IPS DF 4.7 (cell line): ENCODE measurements around the gene ZNF615.
"Not testable (repeated sequence)": the region's sequence is repeated elsewhere in the genome, so short reads cannot be mapped to it uniquely, and the experiment has no call there.

ENCODE experiments used
- DNase-seq: peaks from one replicate; pipeline ENCODE4 v3.0.0-alpha.2; 2013; ENCODE audit warnings: low spot score; ENCODE audit errors: extremely low read depth

Gene ZNF615

GRCh38 chr19:52007806-52008557 lies at the start of gene ZNF615:
Gene ZNF615 (minus strand): TSS chr19:52008211. CDS start chr19:52003711, 4,500 bp downstream.
- DNase-seq = no peak

- not testable (repeated sequence) for DNase-seq
These were observed 48.5 kb upstream of the ZNF615 start for GRCh38 chr19:52056480-52056879.

- not testable (repeated sequence) for DNase-seq
These were observed 43.7 kb upstream of the ZNF615 start for GRCh38 chr19:52051736-52052135.

- DNase-seq = peak; percentile 93
These were observed 40.8 kb upstream of the ZNF615 start, which contains the start of gene ZNF432 for GRCh38 chr19:52048555-52049501. Gene ZNF432 (minus strand): TSS chr19:52048838. CDS start chr19:52046868, 1,970 bp downstream.

GRCh38 chr19:52039169-52039568 lies 31.2 kb upstream of the ZNF615 start:
- no peak for DNase-seq

- DNase-seq = no peak
These were observed 26.2 kb upstream of the ZNF615 start for GRCh38 chr19:52034051-52034728.

- no peak for DNase-seq
These were observed 20.7 kb upstream of the ZNF615 start for GRCh38 chr19:52028780-52029123.

GRCh38 chr19:52028027-52028779 lies 20.2 kb upstream of the ZNF615 start, which contains the start of gene ZNF614:
Gene ZNF614 (minus strand): TSS chr19:52028379. CDS start chr19:52025745, 2,634 bp downstream.
- no peak for DNase-seq

- not testable (repeated sequence) for DNase-seq
These were observed 18.4 kb upstream of the ZNF615 start for GRCh38 chr19:52026255-52026990.

- DNase-seq = not testable (repeated sequence)
These were observed 16.5 kb upstream of the ZNF615 start for GRCh38 chr19:52024478-52024877.

GRCh38 chr19:52022193-52022592 lies 14.2 kb upstream of the ZNF615 start:
- DNase-seq = no peak

- DNase-seq = no peak
These were observed 12.5 kb upstream of the ZNF615 start for GRCh38 chr19:52020506-52020905.

GRCh38 chr19:52010674-52011073 lies 2.7 kb upstream of the ZNF615 start:
- no peak for DNase-seq

- DNase-seq = no peak
These were observed 583 bp downstream of the ZNF615 start for GRCh38 chr19:52007451-52007805.

- no peak for DNase-seq
These were observed 13.9 kb downstream of the ZNF615 start for GRCh38 chr19:51994048-51994644.

- no peak for DNase-seq
These were observed 14.6 kb downstream of the ZNF615 start for GRCh38 chr19:51993422-51993821.

GRCh38 chr19:51986309-51987291 lies 21.4 kb downstream of the ZNF615 start, which contains the start of gene ZNF350:
Gene ZNF350 (minus strand): TSS chr19:51986840. CDS start chr19:51974360, 12,480 bp downstream.
- peak; percentile 71 for DNase-seq

GRCh38 chr19:51983361-51983760 lies 24.6 kb downstream of the ZNF615 start:
- DNase-seq = no peak
